ENCODE measurements around the gene STK32C. TPM values are rescaled to one million over a fixed set of nuclear protein-coding genes. Genes with fewer than 3 reads are reported as not detected.
"Not testable (repeated sequence)": the region's sequence is repeated elsewhere in the genome, so short reads cannot be mapped to it uniquely, and the experiment has no call there.

Gene STK32C
- total RNA-seq, 1 donor from 2014 or later, result 15.7 TPM

DNA sequence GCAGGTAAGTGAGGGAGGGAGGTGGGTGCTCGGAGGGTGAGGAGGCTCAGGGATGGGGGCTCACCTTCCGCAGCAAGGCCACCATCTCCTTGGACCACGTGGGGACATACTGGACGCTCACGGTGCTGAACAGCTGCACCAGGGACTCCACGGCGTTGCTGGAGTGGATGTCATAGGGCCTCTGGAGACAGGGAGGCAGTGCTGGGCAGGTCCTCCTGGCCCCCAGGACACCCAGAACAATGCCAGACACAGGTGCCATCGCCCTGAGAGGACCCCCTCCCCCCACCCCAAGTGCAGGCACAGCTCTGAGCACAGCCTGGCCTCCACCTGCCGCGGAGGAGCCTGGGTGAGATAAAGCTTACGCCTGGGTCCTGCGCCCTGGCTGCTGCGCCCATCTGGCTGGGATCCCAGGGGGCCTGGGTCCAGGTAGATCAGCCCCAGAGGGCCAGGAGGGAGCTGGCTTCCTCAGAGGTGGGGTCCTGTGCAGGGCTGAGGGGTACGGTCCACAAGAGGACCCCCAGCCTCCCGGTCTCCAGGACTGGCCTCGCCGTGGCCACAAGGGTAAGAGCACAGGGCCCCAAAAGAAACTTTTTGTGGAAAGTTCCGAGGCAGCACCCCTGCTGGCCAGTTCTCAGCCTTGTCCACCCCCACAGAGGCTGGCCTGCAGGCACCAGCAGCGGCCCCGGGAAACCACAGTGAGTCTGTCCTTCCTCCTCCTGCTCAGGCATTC is 83.2 kb downstream of the STK32C start:
- Mint-ChIP-seq H3K9me3 (ENCODE audit: unreplicated experiment) (no peaks in the 10 kb centered on the region), H3K27me3 (ENCODE audit: unreplicated experiment) (no peaks in the 10 kb centered on the region), H3K36me3 (ENCODE audit: unreplicated experiment) (no peaks in the 10 kb centered on the region), H3K4me1 (ENCODE audit: unreplicated experiment) (no peaks in the 10 kb centered on the region), H3K27ac (ENCODE audit: unreplicated experiment) (no peak overlapping the region), H3K4me3 (ENCODE audit: unreplicated experiment) (no peak overlapping the region)
- no peak for DNase-seq (ENCODE audit: extremely low spot score, unreplicated experiment)
- TF ChIP-seq, protein P1, sequence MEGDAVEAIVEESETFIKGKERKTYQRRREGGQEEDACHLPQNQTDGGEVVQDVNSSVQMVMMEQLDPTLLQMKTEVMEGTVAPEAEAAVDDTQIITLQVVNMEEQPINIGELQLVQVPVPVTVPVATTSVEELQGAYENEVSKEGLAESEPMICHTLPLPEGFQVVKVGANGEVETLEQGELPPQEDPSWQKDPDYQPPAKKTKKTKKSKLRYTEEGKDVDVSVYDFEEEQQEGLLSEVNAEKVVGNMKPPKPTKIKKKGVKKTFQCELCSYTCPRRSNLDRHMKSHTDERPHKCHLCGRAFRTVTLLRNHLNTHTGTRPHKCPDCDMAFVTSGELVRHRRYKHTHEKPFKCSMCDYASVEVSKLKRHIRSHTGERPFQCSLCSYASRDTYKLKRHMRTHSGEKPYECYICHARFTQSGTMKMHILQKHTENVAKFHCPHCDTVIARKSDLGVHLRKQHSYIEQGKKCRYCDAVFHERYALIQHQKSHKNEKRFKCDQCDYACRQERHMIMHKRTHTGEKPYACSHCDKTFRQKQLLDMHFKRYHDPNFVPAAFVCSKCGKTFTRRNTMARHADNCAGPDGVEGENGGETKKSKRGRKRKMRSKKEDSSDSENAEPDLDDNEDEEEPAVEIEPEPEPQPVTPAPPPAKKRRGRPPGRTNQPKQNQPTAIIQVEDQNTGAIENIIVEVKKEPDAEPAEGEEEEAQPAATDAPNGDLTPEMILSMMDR (IDR thresholded peaks at IDR 0.05), result no peak

- no peak overlapping the region for H3K27ac Mint-ChIP-seq (ENCODE audit: unreplicated experiment)
- H3K9me3 Mint-ChIP-seq (ENCODE audit: unreplicated experiment), result no peaks in the 10 kb centered on the region
- no peaks in the 10 kb centered on the region for H3K36me3 Mint-ChIP-seq (ENCODE audit: unreplicated experiment)
- DNase-seq (ENCODE audit: extremely low spot score, unreplicated experiment), result no peak
- H3K4me3 Mint-ChIP-seq (ENCODE audit: unreplicated experiment), result no peak overlapping the region
- H3K27me3 Mint-ChIP-seq (ENCODE audit: unreplicated experiment), result no peaks in the 10 kb centered on the region
- TF ChIP-seq, protein P1 (IDR thresholded peaks at IDR 0.05), result no peak
- H3K4me1 Mint-ChIP-seq (ENCODE audit: unreplicated experiment), result no peaks in the 10 kb centered on the region
These were observed 84.0 kb downstream of the STK32C start for GRCh38 chr10:132223611-132224342.

DNA sequence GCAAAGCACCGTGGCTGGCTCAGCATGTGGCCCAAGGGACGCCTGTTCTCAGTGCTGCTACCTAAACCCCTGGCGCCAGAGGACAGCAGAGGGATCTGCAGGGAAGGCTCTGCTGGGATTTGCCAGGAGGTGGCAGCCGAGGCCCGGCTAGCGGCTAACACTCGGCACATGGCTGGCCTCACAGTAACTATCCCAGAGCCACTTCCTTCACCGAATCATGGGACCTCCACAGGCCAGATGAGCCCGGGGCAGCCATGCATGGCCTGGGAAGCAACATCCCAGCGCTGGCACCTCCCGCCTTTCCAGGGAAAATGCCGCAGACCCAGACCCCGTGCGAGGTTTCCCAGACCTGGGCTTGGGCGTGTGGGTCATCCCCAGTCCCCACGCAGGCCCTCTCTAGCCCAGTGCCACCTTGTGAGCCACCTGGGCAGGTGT is 84.6 kb downstream of the STK32C start:
- H3K4me1 Mint-ChIP-seq (ENCODE audit: unreplicated experiment), result no peaks in the 10 kb centered on the region
- no peak overlapping the region for H3K27ac Mint-ChIP-seq (ENCODE audit: unreplicated experiment)
- DNase-seq (ENCODE audit: extremely low spot score, unreplicated experiment), result no peak
- TF ChIP-seq, protein P1 (IDR thresholded peaks at IDR 0.05), result peak; percentile 88
- no peaks in the 10 kb centered on the region for H3K27me3 Mint-ChIP-seq (ENCODE audit: unreplicated experiment)
- H3K9me3 Mint-ChIP-seq (ENCODE audit: unreplicated experiment), result no peaks in the 10 kb centered on the region
- H3K36me3 Mint-ChIP-seq (ENCODE audit: unreplicated experiment), result no peaks in the 10 kb centered on the region
- no peak overlapping the region for H3K4me3 Mint-ChIP-seq (ENCODE audit: unreplicated experiment)

DNA sequence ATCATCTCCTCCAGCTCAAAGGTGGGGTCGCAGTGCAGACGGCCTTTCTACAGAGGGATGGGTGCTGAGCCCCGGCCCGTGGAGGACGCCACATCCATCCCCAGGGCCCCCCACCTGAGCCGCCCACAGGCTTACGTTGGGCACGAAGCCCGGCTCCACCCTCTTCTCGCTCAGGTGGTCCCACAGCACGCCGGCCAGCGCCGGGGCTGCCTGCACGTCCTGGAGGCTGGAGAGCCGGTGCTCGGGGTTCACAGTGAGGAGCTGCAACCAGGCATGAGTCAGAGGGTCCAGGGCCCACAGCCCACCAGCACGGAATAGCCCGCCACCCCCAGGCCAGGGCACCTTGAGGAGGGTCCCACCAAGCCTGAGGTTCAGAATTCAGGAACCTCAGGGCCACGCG is 85.0 kb downstream of the STK32C start:
- no peaks in the 10 kb centered on the region for H3K9me3 Mint-ChIP-seq (ENCODE audit: unreplicated experiment)
- DNase-seq (ENCODE audit: extremely low spot score, unreplicated experiment), result no peak
- H3K4me1 Mint-ChIP-seq (ENCODE audit: unreplicated experiment), result no peaks in the 10 kb centered on the region
- TF ChIP-seq, protein P1 (IDR thresholded peaks at IDR 0.05), result no peak
- H3K4me3 Mint-ChIP-seq (ENCODE audit: unreplicated experiment), result no peak overlapping the region
- no peaks in the 10 kb centered on the region for H3K27me3 Mint-ChIP-seq (ENCODE audit: unreplicated experiment)
- no peaks in the 10 kb centered on the region for H3K36me3 Mint-ChIP-seq (ENCODE audit: unreplicated experiment)
- H3K27ac Mint-ChIP-seq (ENCODE audit: unreplicated experiment), result no peak overlapping the region

DNA sequence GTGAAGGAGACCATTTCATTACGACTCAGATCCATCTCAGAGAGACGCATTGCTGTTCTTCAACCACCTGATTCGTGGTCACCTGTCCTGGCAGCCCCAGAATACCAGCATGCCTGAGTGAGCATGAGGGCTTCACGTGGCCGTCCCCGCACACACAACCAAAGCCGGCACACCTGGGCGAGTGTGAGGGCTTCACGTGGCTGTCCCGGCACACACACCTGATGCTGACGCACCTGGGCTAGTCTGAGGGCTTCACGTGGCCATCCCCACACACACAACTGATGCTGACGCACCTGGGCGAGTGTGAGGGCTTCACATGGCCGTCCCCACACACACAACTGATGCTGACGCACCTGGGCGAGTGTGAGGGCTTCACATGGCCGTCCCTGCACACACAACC is 86.8 kb downstream of the STK32C start:
- H3K36me3 Mint-ChIP-seq (ENCODE audit: unreplicated experiment); H3K27me3 Mint-ChIP-seq (ENCODE audit: unreplicated experiment); DNase-seq (ENCODE audit: extremely low spot score, unreplicated experiment); H3K4me3 Mint-ChIP-seq (ENCODE audit: unreplicated experiment); H3K27ac Mint-ChIP-seq (ENCODE audit: unreplicated experiment); H3K4me1 Mint-ChIP-seq (ENCODE audit: unreplicated experiment); H3K9me3 Mint-ChIP-seq (ENCODE audit: unreplicated experiment): not testable (repeated sequence)
